ENCODE data around the gene SPEG.
A peak's percentile ranks its signal among the peaks of the same experiment; 100 is the strongest.
"Not testable (repeated sequence)": the region's sequence is repeated elsewhere in the genome, so short reads cannot be mapped to it uniquely, and the experiment has no call there.

Gene SPEG

GRCh38 chr2:219434718-219435525 lies at the start of gene SPEG:
Gene SPEG, plus strand, starts transcription at chr2:219434843. Its CDS starts 135 bp downstream, at chr2:219434978.
- no peak for DNase-seq

- no peak for DNase-seq
Observed at GRCh38 chr2:219384859-219385258, 49.8 kb upstream of the SPEG start.

GRCh38 chr2:219385958-219386520 lies 48.6 kb upstream of the SPEG start:
- DNase-seq = no peak

GRCh38 chr2:219386532-219387280 lies 47.9 kb upstream of the SPEG start:
- DNase-seq = no peak

GRCh38 chr2:219387306-219388120 lies 47.1 kb upstream of the SPEG start, which contains the start of gene DNPEP:
Gene DNPEP, minus strand, starts transcription at chr2:219387912. Its CDS starts 118 bp downstream, at chr2:219387794.
- peak; percentile 79 for DNase-seq

- peak; percentile 73 for DNase-seq
Observed at GRCh38 chr2:219388121-219388906, 46.3 kb upstream of the SPEG start.

- DNase-seq = no peak
Observed at GRCh38 chr2:219388907-219389156, 45.8 kb upstream of the SPEG start.

GRCh38 chr2:219392754-219393153 lies 41.9 kb upstream of the SPEG start:
- no peak for DNase-seq

- not testable (repeated sequence) for DNase-seq
Observed at GRCh38 chr2:219395056-219395455, 39.6 kb upstream of the SPEG start.

- DNase-seq = no peak
Observed at GRCh38 chr2:219395609-219396008, 39.0 kb upstream of the SPEG start.

GRCh38 chr2:219396863-219397457 lies 37.7 kb upstream of the SPEG start:
- DNase-seq = no peak

- no peak for DNase-seq
Observed at GRCh38 chr2:219398721-219399363, 35.8 kb upstream of the SPEG start.

GRCh38 chr2:219399716-219400478 lies 34.7 kb upstream of the SPEG start:
- DNase-seq = no peak

- no peak for DNase-seq
Observed at GRCh38 chr2:219400562-219400961, 34.1 kb upstream of the SPEG start.

GRCh38 chr2:219401606-219402005 lies 33.0 kb upstream of the SPEG start:
- DNase-seq = no peak

- DNase-seq = peak; percentile 33
Observed at GRCh38 chr2:219402665-219403515, 31.8 kb upstream of the SPEG start.

GRCh38 chr2:219403861-219404260 lies 30.8 kb upstream of the SPEG start:
- no peak for DNase-seq

GRCh38 chr2:219404291-219404910 lies 30.2 kb upstream of the SPEG start:
- DNase-seq = no peak

GRCh38 chr2:219404954-219405353 lies 29.7 kb upstream of the SPEG start:
- no peak for DNase-seq

Measured in KG1 (cell line).